Measurements from ENCODE around the gene DCDC2C. TPM values are rescaled to one million over a fixed set of nuclear protein-coding genes. Genes with fewer than 3 reads are reported as not detected.

The DCDC2C gene
- total RNA-seq, 1 experiment from 2014 or later, result not detected

DNA sequence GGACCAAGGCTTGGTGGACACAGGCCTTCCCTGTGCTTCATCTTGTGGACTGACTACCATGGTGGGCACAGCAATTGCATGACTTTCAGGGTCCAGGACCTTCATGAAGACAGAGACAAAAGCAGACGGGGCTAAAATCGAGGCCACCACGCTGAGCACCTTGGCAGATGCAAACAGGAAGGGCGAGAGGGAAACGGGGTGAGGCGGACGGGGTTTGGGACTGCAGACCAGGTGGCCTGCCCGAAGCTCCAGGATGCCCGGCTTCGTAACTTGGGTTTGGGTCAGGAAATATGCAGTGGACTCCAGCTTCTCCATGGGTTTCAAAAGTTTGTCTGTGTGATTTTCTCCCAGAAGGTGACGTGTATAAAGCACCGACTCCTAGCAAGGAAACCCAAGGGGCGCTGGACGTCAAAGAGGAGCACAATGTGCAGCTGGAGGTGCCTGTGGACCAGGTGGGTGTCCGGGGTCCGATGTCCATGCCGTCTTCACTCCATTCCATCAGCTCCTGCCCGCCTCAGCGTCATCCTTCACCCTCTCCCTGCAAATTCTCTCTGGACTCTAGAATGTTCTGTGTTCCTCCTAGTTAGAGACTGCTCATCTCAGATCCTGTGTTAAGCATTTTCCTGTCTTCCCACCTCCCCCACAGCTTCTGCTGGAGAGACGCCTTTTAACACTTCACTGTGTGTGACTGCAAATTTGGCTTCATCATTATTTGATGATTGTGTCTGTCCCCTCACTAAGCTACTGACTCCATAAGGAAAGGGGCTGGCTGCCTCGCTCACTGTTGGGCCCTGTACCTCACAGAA is 65.8 kb downstream of the DCDC2C start:
- BruUV-seq (replicated peaks), result no TSS peak
- no peak overlapping the region for H3K27ac ChIP-seq (ENCODE audit: low read length)
- TF ChIP-seq SIN3A (IDR thresholded peaks at IDR 0.05; ENCODE audit: borderline replicate concordance, insufficient read depth, low read depth, low read length) (no peak), TCF7L2 (IDR thresholded peaks at IDR 0.05; ENCODE audit: low read depth, low read length) (no peak), POLR2AphosphoS5 (IDR thresholded peaks at IDR 0.05; ENCODE audit: low read depth, low read length) (no peak), REST (IDR thresholded peaks at IDR 0.05; ENCODE audit: insufficient read depth in 1 of 2, low read depth in 2 of 2, low read length in 1 of 2) (no peak)
- TF ChIP-seq, protein P1, sequence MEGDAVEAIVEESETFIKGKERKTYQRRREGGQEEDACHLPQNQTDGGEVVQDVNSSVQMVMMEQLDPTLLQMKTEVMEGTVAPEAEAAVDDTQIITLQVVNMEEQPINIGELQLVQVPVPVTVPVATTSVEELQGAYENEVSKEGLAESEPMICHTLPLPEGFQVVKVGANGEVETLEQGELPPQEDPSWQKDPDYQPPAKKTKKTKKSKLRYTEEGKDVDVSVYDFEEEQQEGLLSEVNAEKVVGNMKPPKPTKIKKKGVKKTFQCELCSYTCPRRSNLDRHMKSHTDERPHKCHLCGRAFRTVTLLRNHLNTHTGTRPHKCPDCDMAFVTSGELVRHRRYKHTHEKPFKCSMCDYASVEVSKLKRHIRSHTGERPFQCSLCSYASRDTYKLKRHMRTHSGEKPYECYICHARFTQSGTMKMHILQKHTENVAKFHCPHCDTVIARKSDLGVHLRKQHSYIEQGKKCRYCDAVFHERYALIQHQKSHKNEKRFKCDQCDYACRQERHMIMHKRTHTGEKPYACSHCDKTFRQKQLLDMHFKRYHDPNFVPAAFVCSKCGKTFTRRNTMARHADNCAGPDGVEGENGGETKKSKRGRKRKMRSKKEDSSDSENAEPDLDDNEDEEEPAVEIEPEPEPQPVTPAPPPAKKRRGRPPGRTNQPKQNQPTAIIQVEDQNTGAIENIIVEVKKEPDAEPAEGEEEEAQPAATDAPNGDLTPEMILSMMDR (IDR thresholded peaks at IDR 0.05), result no peak
- H3K27me3 ChIP-seq (ENCODE audit: control insufficient read depth, insufficient read depth, low read length), result peaks cover 16% of the 10 kb centered on the region; the same call in 1 of the 2 replicates
- no peaks in the 10 kb centered on the region for H3K4me1 ChIP-seq (ENCODE audit: control insufficient read depth, insufficient read depth, low read length)
- ChIA-PET CTCF (no interaction called here), POLR2A (no interaction called here)
- in situ Hi-C loops (cut with HindIII; ENCODE audit: low pct_unique_long_range_greater_than_20kb, low sequenced_read_pairs), result no loop called here
- no peaks in the 10 kb centered on the region for H3K9me3 ChIP-seq (ENCODE audit: control insufficient read depth, insufficient read depth, low read depth, low read length)
- no peaks in the 10 kb centered on the region for H3K36me3 ChIP-seq (ENCODE audit: control insufficient read depth, insufficient read depth, low read length)
- DNase-seq (ENCODE audit: low read depth, low spot score) (no peak), ATAC-seq (no peak)
- H3K4me3 ChIP-seq (ENCODE audit: low read depth in 2 of 2, low read length in 2 of 2), result no peak overlapping the region
- intact Hi-C loops (cut with micrococcal nuclease; ENCODE audit: unreplicated experiment), result no loop called here

- ChIA-PET CTCF (no interaction called here), POLR2A (no interaction called here)
- no peak overlapping the region for H3K27ac ChIP-seq (ENCODE audit: low read length)
- no TSS peak for BruUV-seq (replicated peaks)
- in situ Hi-C loops (cut with HindIII; ENCODE audit: low pct_unique_long_range_greater_than_20kb, low sequenced_read_pairs) (no loop called here), intact Hi-C loops (cut with micrococcal nuclease; ENCODE audit: unreplicated experiment) (no loop called here)
- H3K4me1 ChIP-seq (ENCODE audit: control insufficient read depth, insufficient read depth, low read length), result no peaks in the 10 kb centered on the region
- DNase-seq (ENCODE audit: low read depth, low spot score) (no peak), ATAC-seq (no peak)
- no peaks in the 10 kb centered on the region for H3K9me3 ChIP-seq (ENCODE audit: control insufficient read depth, insufficient read depth, low read depth, low read length)
- TF ChIP-seq, protein P1 (IDR thresholded peaks at IDR 0.05), result no peak
- H3K36me3 ChIP-seq (ENCODE audit: control insufficient read depth, insufficient read depth, low read length), result no peaks in the 10 kb centered on the region
- H3K4me3 ChIP-seq (ENCODE audit: low read depth in 2 of 2, low read length in 2 of 2), result no peak overlapping the region
- H3K27me3 ChIP-seq (ENCODE audit: control insufficient read depth, insufficient read depth, low read length), result peaks cover 16% of the 10 kb centered on the region; the same call in 1 of the 2 replicates
Observed at GRCh38 chr2:3769766-3770165, 66.4 kb downstream of the DCDC2C start.

Data from Panc1 (cell line).